GM18505 (cell line): ENCODE results near the gene FGFRL1.

Source experiments
- ATAC-seq: cut with Tn5 transposase; IDR thresholded peaks from one replicate; pipeline ENCODE4 v1.9.1; 2021; ENCODE audit not compliant: unreplicated experiment
- POLR2A ChIP-seq: IDR thresholded peaks from 4 replicates; pipeline ENCODE4 v1.6.1; 2011; ENCODE audit warnings: borderline replicate concordance; ENCODE audit not compliant: insufficient read depth, insufficient read length; ENCODE audit errors: extremely low read depth

FGFRL1 gene

DNA sequence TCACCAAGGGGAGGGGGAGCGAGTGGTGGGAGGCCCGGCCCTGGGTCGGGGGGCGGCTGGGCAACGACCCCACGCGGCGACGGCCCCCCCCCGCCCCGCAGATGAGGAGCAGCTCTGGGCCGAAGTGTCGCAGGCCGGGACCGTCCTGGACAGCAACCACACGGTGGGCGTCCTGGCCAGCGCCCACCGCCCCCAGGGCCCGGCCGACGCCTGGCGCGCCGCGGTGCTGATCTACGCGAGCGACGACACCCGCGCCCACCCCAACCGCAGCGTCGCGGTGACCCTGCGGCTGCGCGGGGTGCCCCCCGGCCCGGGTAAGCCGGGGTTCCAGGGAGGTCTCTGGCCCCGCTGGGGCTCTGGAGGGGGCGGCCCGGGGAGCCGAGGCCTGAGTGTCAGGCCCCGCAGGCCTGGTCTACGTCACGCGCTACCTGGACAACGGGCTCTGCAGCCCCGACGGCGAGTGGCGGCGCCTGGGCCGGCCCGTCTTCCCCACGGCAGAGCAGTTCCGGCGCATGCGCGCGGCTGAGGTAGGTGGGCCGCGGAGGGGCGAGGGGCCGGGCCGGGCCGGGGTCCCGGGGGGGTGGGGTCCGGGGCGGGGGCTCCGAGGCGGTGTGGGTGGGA lies 8.7 kb upstream of the FGFRL1 start:
- TF ChIP-seq POLR2A: no peak
- ATAC-seq: no peak

DNA sequence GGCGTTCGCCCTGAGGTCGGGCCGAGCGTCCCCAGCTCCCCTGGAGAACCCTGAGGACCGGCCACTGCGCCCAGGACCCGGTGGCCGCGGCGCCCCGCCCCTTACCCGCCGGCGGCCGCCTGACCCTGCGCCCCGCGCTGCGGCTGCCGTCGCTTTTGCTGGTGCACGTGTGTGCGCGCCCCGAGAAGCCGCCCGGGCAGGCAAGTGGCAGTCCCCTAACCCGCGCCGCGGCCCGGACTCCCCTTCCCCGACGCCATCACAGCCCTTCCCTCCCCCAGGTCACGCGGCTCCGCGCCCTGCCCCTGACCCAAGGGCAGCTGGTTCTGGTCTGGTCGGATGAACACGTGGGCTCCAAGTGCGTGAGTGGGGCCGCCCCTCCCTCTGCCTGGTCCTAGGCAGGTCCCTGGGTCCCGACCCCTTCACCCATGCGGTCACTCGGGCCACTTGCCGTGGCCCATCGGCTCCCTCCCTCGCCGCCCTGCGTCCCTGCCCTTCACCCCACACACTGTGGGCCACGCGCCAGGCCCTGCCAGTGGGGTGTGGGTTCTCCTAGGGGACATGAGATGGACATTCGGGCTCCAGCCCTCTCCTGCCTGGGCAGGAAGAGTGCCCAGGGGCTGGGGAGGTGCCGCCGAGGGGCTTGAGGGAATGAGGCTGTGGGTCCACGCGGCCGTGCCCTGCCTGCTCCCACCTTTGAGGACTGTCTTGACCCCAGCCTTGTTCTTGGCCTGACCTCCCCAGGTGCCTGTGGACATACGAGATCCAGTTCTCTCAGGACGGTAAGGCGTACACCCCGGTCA lies 8.0 kb upstream of the FGFRL1 start:
- ATAC-seq: no peak
- TF ChIP-seq POLR2A: no peak

DNA sequence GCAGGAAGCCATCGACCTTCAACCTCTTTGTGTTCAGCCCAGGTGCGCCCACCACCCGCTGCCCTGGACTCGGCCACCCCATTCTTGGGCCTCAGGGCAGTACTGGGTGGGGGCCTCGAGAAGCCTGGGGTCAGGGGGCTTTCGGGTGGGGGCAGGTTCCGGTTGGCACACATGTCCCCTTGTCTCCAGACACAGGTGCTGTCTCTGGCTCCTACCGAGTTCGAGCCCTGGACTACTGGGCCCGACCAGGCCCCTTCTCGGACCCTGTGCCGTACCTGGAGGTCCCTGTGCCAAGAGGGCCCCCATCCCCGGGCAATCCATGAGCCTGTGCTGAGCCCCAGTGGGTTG lies 7.4 kb upstream of the FGFRL1 start:
- ATAC-seq: no peak
- TF ChIP-seq POLR2A: no peak

DNA sequence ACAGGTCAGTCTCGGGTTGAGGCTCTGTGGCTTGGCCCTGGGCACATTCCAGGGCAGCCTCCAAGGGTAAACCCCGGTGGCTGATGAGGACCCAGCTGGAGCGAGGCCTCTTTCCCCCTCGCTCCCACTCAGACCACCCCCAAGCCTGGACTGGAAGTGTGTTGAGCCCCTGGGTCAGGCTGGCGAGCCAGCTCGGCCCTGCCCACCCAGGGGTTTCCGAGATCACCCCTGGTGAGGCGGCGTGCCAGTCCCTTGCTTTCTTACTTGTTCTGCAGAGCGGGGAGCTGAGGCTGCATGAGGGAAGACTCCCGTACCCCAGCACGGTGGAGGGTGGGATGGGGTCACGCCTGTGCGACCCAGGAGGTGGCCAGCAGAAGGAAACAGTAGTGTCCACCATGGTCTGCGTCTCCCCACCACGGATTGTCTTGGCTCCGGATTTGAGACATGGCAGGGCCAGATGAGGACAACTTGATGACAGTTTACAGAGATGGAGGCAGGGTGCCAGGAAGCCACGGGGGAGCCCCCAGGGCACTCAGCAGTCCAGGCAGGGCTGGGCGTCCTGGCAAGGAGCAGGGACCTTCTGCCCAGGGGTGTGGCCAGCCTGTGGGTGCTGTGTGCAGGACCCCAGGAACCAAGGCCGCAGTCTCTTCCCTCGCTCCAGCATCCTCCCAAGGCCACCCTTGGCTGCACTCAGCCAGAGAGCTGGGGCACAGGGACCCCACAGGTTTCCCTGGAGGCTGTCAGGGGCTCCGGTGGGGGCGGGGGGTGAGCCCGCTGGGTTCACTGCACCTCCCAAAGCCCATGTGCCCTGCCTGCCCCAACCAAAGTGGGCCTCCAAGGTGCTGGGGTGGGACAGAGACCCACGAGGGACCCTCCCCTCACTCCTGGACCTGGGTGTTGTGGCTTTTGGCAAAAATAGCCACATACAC lies 6.6 kb upstream of the FGFRL1 start:
- ATAC-seq: no peak

DNA sequence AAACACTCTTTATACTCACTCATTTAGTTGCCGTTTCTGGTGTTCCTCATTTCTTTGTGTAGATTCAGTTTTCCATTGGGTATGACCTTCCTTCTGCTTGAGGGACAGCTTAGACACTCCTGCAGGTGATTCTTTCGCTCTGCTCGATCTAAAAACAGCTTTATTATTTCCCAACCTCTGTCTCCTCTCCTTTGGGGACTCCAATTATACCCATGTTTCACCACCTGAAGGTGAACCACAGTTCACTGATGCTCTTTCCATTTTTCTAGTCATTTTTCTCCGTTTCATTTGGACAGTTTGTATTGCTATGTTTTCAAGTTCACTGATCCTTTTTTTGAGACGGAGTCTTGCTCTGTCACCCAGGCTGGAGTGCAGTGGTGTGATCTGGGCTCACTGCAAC lies 4.6 kb upstream of the FGFRL1 start:
- ATAC-seq: no peak
- no peak for TF ChIP-seq POLR2A

More for the DNA sequence above, 6.6 kb upstream of the FGFRL1 start:
- TF ChIP-seq POLR2A: no peak

DNA sequence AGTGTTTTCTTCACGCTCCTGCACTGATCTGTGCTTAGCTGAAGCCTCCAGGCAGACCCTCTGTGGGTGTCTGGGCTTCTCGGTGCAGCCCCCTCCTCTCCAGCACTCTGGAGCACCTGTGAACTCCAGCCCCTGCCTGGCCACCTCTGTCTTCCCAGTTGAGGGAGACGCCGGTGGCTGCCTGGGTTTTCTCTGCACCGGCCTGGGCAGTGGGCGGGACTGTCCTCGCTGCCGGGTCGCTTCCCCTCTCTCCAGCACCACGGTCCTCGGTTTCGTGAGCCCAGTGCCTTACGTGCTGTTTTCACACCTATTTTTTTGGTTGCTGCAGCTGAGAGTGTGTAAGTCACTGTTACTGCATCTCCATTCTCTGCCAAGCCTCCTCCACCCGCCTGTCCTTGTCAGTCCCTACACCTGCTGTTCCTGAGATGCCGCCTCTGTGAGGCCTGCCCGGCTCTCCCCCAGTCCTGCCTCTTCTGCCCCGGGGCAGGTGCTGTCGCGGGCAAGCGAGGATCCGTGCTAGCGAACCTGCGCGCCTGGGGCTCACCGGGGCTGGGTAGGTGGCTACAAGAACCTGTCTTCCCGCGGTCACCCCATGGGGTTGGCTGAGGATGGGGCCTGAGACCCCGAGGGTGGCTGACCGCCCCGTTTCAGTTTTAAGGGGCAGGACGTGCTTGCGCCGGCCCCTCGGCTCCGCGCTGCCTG lies 2.4 kb upstream of the FGFRL1 start:
- TF ChIP-seq POLR2A: no peak
- no peak for ATAC-seq

DNA sequence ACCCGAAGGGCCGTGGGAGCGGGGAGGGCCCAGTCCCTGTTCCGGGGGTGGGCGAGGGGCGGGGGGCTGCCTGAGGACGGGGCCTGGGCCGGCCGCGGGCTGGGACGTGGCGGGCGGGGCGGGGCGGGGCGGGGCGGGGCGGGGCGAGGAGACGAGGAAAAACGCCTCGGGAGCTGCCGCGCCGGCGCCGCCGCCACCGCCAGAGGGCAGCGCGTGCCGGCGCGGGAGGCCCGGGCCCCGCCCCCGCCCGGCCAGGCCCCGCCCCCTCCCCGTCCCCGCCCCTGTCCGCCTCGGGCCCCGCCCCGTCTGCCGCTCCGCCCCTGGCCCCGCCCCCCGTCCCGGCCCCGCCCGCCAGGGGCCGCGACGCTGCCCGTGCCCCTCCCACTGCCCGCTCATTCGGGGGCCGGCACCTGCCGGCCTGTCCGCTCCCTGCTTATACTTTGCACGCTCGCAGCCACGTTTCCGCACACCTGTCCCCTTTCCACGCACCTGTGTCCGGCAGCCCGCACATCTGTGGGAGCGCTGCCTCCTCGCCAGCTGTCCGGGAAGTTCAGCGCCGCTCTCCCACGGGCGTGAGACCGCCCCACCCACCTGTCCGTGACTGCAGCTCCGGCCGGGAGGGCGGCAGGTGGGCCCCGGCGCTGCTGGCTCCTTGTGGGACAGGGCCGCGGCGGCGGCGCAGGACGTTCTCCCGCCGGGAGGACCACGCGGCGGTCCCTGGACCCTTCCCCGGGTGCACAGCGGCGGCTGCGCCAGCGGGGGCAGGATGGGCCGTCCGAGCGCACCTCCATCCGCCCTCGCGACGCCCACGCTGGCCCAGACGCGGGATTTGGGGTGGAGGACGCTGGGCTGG lies 1.7 kb upstream of the FGFRL1 start:
- no peak for ATAC-seq
- no peak for TF ChIP-seq POLR2A

DNA sequence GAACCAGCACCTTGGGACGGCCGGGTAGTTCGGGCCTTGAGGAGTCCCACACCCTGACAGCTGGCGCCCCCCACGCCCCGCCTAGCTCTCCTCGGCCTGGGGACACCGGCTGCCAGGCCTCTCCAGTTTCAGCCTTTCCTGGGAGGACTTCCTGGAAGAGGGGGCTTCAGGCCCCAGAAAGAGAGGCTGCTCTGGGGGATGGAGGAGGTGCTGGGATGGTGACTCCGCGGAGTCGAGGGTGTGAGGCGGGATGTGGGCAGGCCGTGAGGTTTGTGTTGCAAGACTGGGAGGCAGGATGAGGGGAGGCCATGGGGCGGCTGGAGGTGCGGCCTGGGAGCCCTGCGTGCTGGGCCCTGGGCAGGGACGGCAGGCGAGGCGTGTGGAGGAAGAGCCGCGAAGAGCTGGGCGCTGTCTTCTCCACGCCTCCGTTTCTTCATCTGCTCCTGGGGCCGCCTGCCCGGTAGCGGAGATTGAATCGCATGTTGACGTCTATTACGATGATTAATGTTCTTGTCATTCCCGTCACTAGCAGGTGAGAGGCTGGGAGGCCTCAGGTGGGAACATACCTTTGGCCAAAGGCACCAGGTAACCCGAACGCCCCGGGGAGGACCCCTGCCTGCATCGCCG lies 918 bp upstream of the FGFRL1 start:
- TF ChIP-seq POLR2A: no peak
- ATAC-seq: no peak

DNA sequence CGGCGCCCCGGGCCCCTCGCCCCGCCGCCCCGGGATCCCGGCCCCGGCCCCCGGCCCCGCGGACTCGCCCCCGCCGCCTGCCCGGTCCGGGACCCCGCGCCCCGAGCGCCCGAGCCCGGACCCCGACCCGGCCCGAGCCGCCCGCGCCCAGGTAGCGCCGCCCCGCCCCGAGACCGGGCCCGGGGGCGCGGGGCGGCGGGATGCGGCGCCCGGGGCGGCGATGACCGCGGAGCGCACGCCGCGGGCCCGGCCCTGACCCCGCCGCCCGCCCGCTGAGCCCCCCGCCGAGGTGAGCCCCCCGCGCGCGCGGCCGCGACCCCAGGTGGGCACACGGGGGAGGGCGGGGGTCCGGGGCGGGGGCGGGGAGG lies 224 bp downstream of the FGFRL1 start:
- ATAC-seq: peak; percentile 3
- TF ChIP-seq POLR2A: no peak

DNA sequence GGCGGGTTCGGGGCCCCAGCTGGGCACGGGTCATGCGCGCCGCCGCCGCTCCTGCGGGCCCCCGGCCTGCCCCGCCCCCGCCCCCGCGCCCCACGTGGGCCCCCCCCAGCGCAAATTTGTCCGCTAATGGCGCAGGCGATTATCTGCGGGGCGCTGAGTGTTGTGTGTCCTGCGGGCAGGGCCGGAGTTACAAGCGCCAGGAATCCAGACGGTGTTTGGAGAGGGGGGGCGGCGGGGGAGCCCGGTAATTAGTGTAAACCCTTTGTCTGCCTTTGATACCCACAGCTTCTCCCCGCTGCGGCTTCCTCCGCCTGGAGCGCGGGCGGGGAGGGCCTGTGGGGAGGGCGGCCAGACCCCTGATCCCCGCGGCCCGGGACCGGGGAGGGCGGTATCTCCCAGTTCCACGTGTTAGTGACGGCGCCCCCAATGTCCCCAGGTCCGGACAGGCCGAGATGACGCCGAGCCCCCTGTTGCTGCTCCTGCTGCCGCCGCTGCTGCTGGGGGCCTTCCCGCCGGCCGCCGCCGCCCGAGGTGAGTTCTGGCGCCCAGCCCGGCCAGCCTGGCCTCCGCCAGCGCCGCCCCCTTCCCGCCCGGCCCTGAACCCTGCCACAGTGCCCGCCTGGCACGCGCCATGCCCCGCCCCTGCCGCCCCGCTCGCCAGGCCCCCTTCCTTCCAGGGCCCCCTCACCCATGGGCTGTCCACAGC lies 761 bp downstream of the FGFRL1 start:
- no peak for ATAC-seq
- no peak for TF ChIP-seq POLR2A

DNA sequence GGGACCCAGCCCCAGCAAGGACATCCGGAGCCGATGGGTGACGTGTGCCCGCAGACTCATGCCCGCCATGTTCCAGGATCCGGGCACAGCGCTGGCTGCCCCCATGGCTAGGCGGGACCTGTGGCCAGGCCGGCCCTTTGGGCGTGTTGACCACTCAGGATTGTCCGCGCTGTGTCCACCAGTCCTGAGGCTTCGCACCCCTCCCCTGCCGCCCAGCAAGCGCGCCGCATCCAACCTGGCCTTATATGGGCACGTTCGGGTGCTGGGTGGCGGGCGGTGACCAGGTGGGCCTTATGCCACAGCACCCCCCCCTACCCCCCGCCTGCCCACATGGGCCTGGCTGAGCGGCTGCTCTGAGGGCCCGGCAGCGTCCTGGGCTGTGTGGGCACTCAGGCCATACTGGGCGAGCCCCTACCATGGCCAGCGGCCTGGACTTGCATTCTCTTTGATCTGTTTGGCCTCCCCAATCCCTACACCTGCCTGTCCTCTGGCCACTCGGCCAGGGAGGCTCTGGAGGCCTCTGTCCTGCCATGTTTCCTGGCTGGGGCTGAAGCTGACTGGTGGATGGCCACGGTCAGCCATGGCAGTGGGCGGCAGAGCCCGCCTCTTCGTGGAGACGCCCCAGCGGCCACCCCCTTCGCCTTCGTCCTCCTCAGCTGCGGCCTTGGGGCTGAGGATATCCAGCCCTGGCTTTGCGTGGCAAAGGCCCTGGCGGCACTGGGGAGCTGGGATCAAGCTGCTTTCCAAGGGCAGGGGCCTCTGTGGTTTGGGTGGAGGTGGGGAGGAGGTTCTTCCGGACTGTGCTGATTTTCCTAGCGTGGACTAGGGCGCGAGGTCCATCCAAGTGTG lies 2.0 kb downstream of the FGFRL1 start:
- TF ChIP-seq POLR2A: no peak
- ATAC-seq: no peak
